Hepatocyte (in vitro differentiated cells): ENCODE results near the gene CISH.

Experiments used
- CTCF ChIP-seq: fragments of 200-600 bp; sonication (generic); IDR thresholded peaks from 2 replicates; pipeline ENCODE4 v1.5.1; 2016; ENCODE audit warnings: antibody characterized with exemption, mild to moderate bottlenecking; ENCODE audit not compliant: poor library complexity
- EZH2 ChIP-seq: fragments of 200-600 bp; sonication (generic); IDR thresholded peaks from 2 replicates; pipeline ENCODE4 v1.6.1; 2016; ENCODE audit warnings: antibody characterized with exemption, mild to moderate bottlenecking, borderline replicate concordance

GRCh38 chr3:50625231-50626182, 13.9 kb upstream of the CISH start:
- TF ChIP-seq CTCF, result no peak
- TF ChIP-seq EZH2, result no peak
